Fibroblast of lung (primary cell): ENCODE data around the gene ITIH1. TPM values are rescaled to one million over a fixed set of nuclear protein-coding genes. Genes with fewer than 3 reads are reported as not detected.

Experiments used
- DNase-seq, 2 donors: peaks; one replicate each; pipeline versions ENCODE4 v3.0.0 to v3.0.0-alpha.2; 2010; ENCODE audit warnings: low read depth in 2 of 2
- H2AFZ ChIP-seq: 2 replicates; pipeline ENCODE4 v1.5.1; 2012; ENCODE audit warnings: low read length, control low read depth, inconsistent platforms
- H3K27ac ChIP-seq: 2 replicates; pipeline ENCODE4 v1.5.1; 2011; ENCODE audit warnings: low read length, control low read depth; ENCODE audit not compliant: insufficient read depth
- H3K27me3 ChIP-seq: 2 replicates; pipeline ENCODE4 v1.5.1; 2011; ENCODE audit warnings: mild to moderate bottlenecking, low read length; ENCODE audit not compliant: control insufficient read depth, insufficient read depth
- H3K36me3 ChIP-seq: 2 replicates; pipeline ENCODE4 v1.5.1; 2011; ENCODE audit warnings: low read length; ENCODE audit not compliant: control insufficient read depth, insufficient read depth
- H3K4me1 ChIP-seq: 2 replicates; pipeline ENCODE4 v1.5.1; 2011; ENCODE audit warnings: low read length; ENCODE audit not compliant: control insufficient read depth, insufficient read depth; ENCODE audit errors: extremely low read depth
- H3K4me2 ChIP-seq: 2 replicates; pipeline ENCODE4 v1.5.1; 2011; ENCODE audit warnings: low read length, control low read depth; ENCODE audit not compliant: insufficient read depth; ENCODE audit errors: extremely low read depth
- H3K4me3 ChIP-seq, 4 experiments: fragments of 200-600 bp in 1 of 4; sonication (generic) in 1 of 4; replicated peaks in 1 of 4; 2 replicates each; pipeline ENCODE4 v1.5.1; 2011 to 2016; ENCODE audit warnings: low read length in 4 of 4, low read depth in 3 of 4, mild to moderate bottlenecking in 3 of 4, control low read depth in 2 of 4, inconsistent platforms in 1 of 4, mixed read lengths in 1 of 4; ENCODE audit not compliant: insufficient read depth in 1 of 4; ENCODE audit errors: control extremely low read depth in 1 of 4
- H3K79me2 ChIP-seq: 2 replicates; pipeline ENCODE4 v1.5.1; 2012; ENCODE audit warnings: mild to moderate bottlenecking, low read length, inconsistent platforms; ENCODE audit not compliant: control insufficient read depth, insufficient read depth
- H3K9ac ChIP-seq: 2 replicates; pipeline ENCODE4 v1.5.1; 2011; ENCODE audit warnings: mild to moderate bottlenecking, low read length, control low read depth; ENCODE audit not compliant: insufficient read depth
- H3K9me3 ChIP-seq: 2 replicates; pipeline ENCODE4 v1.5.1; 2012; ENCODE audit warnings: low read depth, low read length; ENCODE audit not compliant: control insufficient read depth, insufficient read depth
- H4K20me1 ChIP-seq: 2 replicates; pipeline ENCODE4 v1.5.1; 2011; ENCODE audit warnings: low read length; ENCODE audit not compliant: control insufficient read depth, insufficient read depth; ENCODE audit errors: extremely low read depth
- EZH2 ChIP-seq: IDR thresholded peaks from 2 replicates; pipeline ENCODE4 v1.5.1; 2012; ENCODE audit warnings: low read length, control low read depth, mild to moderate bottlenecking; ENCODE audit errors: missing control alignments
- polyA plus RNA-seq, 2 donors: library from polyadenylated mRNA; depleted of rRNA in 1 of 2; stranded (reverse) in 1 of 2; unstranded in 1 of 2; fragments of >200 nt; gene quantifications; 2 replicates each; pipeline ENCODE4 v1.2.1, GENCODE V29; 2011 to 2012; ENCODE audit warnings: missing spikeins in 1 of 2
- total RNA-seq: library from RNA; depleted of rRNA; stranded (reverse); fragments of >200 nt; gene quantifications from 2 replicates; pipeline ENCODE4 v1.2.1, GENCODE V29; 2014
- TF ChIP-seq, protein P1 (sequence below), 2 donors: IDR thresholded peaks in 1 of 2; conservative IDR thresholded peaks in 1 of 2; 1 replicate in 1 of 2; 2 replicates in 1 of 2; pipeline ENCODE4 v1.5.1; 2011 to 2012; ENCODE audit warnings: low read length in 2 of 2, control low read depth in 1 of 2, inconsistent platforms in 1 of 2, low read depth in 1 of 2, mild to moderate bottlenecking in 1 of 2

Gene ITIH1
- total and polyA plus RNA-seq, 2 donors (not counting 1 experiment from before 2014, with no cell fraction given), result not detected

DNA sequence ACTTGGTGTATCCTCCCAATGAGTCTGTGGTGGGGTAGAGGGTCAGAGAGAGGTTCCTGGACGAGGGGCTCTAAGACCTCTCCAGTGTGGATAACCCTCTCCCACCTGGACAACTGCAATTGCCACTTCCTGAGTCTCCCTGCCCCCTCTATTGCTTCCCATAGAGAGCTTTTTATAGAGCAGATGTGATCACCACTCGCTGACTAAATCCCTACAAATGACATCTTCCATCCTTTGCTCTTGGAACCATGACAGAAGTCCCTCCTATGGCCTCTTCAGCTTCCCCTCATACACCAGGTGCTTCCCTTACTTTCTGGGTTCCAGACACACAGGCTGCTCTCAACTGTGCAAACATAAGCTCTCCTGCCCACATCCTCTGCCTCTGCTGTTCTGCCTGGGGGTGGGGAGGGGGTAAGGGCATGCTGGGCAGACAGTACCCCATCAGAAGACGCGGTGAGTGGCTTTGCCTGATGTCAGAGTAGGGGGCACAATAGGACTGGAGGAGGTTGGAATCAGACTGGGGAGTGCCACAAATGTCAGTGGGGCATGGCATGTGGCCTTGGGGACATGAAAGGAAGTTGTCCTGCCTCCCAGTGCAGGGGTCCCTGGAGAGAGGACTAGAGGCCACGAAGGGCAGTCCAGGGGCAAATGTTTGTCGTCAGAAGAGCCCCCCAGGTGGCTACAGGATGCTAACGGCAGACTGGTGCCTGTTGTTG is 32.4 kb downstream of the ITIH1 start:
- Histone ChIP-seq H3K4me2 (no peak overlapping the region), H3K4me1 (no peaks in the 10 kb centered on the region), H3K79me2 (no peaks in the 10 kb centered on the region), H4K20me1 (no peaks in the 10 kb centered on the region), H3K4me3 (no peak overlapping the region), H2AFZ (no peak overlapping the region), H3K9me3 (no peaks in the 10 kb centered on the region), H3K9ac (no peak overlapping the region), H3K27ac (no peak overlapping the region), H3K36me3 (no peaks in the 10 kb centered on the region), H3K27me3 (peaks cover 4% of the 10 kb centered on the region)
- no peak for TF ChIP-seq EZH2
- TF ChIP-seq, protein P1, sequence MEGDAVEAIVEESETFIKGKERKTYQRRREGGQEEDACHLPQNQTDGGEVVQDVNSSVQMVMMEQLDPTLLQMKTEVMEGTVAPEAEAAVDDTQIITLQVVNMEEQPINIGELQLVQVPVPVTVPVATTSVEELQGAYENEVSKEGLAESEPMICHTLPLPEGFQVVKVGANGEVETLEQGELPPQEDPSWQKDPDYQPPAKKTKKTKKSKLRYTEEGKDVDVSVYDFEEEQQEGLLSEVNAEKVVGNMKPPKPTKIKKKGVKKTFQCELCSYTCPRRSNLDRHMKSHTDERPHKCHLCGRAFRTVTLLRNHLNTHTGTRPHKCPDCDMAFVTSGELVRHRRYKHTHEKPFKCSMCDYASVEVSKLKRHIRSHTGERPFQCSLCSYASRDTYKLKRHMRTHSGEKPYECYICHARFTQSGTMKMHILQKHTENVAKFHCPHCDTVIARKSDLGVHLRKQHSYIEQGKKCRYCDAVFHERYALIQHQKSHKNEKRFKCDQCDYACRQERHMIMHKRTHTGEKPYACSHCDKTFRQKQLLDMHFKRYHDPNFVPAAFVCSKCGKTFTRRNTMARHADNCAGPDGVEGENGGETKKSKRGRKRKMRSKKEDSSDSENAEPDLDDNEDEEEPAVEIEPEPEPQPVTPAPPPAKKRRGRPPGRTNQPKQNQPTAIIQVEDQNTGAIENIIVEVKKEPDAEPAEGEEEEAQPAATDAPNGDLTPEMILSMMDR (conservative IDR thresholded peaks at IDR 0.05 in 1 of 2, IDR thresholded peaks at IDR 0.05 in 1 of 2; ENCODE audit: low read depth in 1 of 2, low read length in 2 of 2), result no peak
- DNase-seq, result no peak

DNA sequence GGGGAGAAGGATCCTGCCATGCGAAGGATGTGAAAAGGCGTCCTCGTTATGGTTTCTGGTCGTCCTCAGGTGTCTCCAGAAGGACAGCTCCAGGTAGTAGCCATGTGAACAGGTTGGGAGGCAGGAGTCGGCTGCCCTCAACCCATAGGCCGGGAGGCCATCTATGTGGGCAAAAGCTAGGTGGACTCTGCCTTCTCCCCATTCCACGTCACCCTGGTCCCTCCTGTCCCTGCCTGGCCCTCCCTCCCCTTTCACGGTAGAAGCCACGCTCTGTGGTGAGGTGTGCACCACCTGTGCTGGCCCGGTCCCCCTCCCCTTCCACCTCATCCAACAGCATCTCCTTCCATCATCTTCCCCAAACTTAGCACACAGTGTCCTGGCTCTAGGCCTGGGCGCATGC is 33.5 kb downstream of the ITIH1 start:
- Histone ChIP-seq H3K27me3 (peaks cover 4% of the 10 kb centered on the region), H3K4me1 (no peaks in the 10 kb centered on the region), H3K9me3 (no peaks in the 10 kb centered on the region), H3K4me3 (no peak overlapping the region), H3K9ac (no peak overlapping the region), H3K79me2 (no peaks in the 10 kb centered on the region), H2AFZ (no peak overlapping the region), H3K36me3 (no peaks in the 10 kb centered on the region), H3K27ac (no peak overlapping the region), H4K20me1 (no peaks in the 10 kb centered on the region), H3K4me2 (no peak overlapping the region)
- no peak for DNase-seq
- TF ChIP-seq, protein P1 (conservative IDR thresholded peaks at IDR 0.05 in 1 of 2, IDR thresholded peaks at IDR 0.05 in 1 of 2; ENCODE audit: low read depth in 1 of 2, low read length in 2 of 2), result no peak
- TF ChIP-seq EZH2, result no peak

DNA sequence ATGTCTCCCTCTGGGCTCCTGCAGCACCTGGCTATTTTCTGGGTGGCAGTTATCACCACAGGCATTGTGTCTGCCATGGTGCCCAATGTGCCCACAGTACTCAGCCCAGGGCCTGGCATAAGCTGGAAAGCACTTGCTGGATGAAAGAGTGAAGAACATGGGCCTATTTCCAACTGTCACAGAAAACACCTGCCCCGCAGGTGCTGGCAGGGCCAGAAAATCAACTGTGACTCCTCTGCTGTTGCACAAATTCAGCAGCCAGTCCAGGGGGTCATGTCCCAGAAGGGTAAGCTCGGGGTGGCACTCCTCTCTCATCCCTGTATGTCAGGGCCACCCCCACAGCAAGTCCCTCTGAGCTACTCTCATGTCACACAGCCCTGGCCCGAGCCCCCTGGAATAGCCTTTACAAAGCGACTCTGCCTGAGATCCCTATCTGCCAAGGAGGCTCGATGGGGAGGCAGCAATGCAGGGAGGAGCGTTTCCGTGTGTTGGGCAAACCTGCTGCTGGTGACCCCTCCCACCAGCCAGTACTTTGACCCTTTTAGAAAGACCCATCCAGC is 34.1 kb downstream of the ITIH1 start:
- H3K79me2 ChIP-seq, result no peaks in the 10 kb centered on the region
- TF ChIP-seq, protein P1 (conservative IDR thresholded peaks at IDR 0.05 in 1 of 2, IDR thresholded peaks at IDR 0.05 in 1 of 2; ENCODE audit: low read depth in 1 of 2, low read length in 2 of 2), result no peak
- no peak for TF ChIP-seq EZH2

More for the DNA sequence above, 34.1 kb downstream of the ITIH1 start:
- Histone ChIP-seq H4K20me1 (no peaks in the 10 kb centered on the region), H3K27me3 (peaks cover 7% of the 10 kb centered on the region), H3K36me3 (no peaks in the 10 kb centered on the region), H3K4me3 (no peak overlapping the region), H3K27ac (no peak overlapping the region), H3K9ac (no peak overlapping the region), H3K4me1 (no peaks in the 10 kb centered on the region), H3K4me2 (no peak overlapping the region), H2AFZ (no peak overlapping the region), H3K9me3 (no peaks in the 10 kb centered on the region)
- no peak for DNase-seq
